ENCODE measurements around the gene KIAA0232.
"Not testable (repeated sequence)": the region's sequence is repeated elsewhere in the genome, so short reads cannot be mapped to it uniquely, and the experiment has no call there.

Gene KIAA0232

GRCh38 chr4:6754481-6755087 lies 27.9 kb upstream of the KIAA0232 start:
- DNase-seq (ENCODE audit: extremely low spot score) = no peak
- CTCF ChIA-PET = no interaction called here
- TF ChIP-seq SUZ12 (IDR thresholded peaks at IDR 0.05) (no peak), BHLHE40 (IDR thresholded peaks at IDR 0.05; ENCODE audit: borderline replicate concordance) (no peak), ELF4 (IDR thresholded peaks at IDR 0.05) (no peak)
- POLR2A ChIA-PET = no interaction called here

- no peak for DNase-seq (ENCODE audit: extremely low spot score)
- CTCF ChIA-PET = no interaction called here
- no peak for TF ChIP-seq NFRKB (IDR thresholded peaks at IDR 0.05)
- no peak for TF ChIP-seq ARNT (IDR thresholded peaks at IDR 0.05)
- TF ChIP-seq L3MBTL2 (conservative IDR thresholded peaks at IDR 0.05) = peak; percentile 24; the same call in 1 of the 2 replicates
- POLR2A ChIA-PET = no interaction called here
These were observed 27.3 kb upstream of the KIAA0232 start for GRCh38 chr4:6755088-6755753.

- CTCF ChIA-PET = interaction anchor here (0.6 kb wide), 1 partner anchor 106 kb away, joined by 3 read pairs; no protein-coding TSS in a partner anchor
- POLR2A ChIA-PET; DNase-seq (ENCODE audit: extremely low spot score): not testable (repeated sequence)
These were observed 26.2 kb upstream of the KIAA0232 start for GRCh38 chr4:6756345-6756744.

- no peak for DNase-seq (ENCODE audit: extremely low spot score)
- POLR2A ChIA-PET = no interaction called here
- CTCF ChIA-PET = no interaction called here
- TF ChIP-seq TARDBP (IDR thresholded peaks at IDR 0.05) (no peak), ARNT (IDR thresholded peaks at IDR 0.05) (no peak), FOXA1 (IDR thresholded peaks at IDR 0.05) (no peak), FOXK2 (IDR thresholded peaks at IDR 0.05) (no peak), CTBP1 (IDR thresholded peaks at IDR 0.05; ENCODE audit: borderline replicate concordance) (no peak), NFRKB (IDR thresholded peaks at IDR 0.05) (no peak), ELF4 (IDR thresholded peaks at IDR 0.05) (no peak), FOXM1 (IDR thresholded peaks at IDR 0.05; ENCODE audit: borderline replicate concordance) (no peak), ZNF384 (IDR thresholded peaks at IDR 0.05) (no peak), PKNOX1 (IDR thresholded peaks at IDR 0.05) (no peak), HDGF (IDR thresholded peaks at IDR 0.05; ENCODE audit: borderline replicate concordance) (no peak), SP1 (IDR thresholded peaks at IDR 0.05) (no peak), LEF1 (IDR thresholded peaks at IDR 0.05; ENCODE audit: borderline replicate concordance) (no peak), SUZ12 (IDR thresholded peaks at IDR 0.05) (no peak), L3MBTL2 (conservative IDR thresholded peaks at IDR 0.05) (no peak), BHLHE40 (IDR thresholded peaks at IDR 0.05; ENCODE audit: borderline replicate concordance) (no peak)
These were observed 23.8 kb upstream of the KIAA0232 start for GRCh38 chr4:6758728-6759127.

GRCh38 chr4:6760865-6761264 lies 21.7 kb upstream of the KIAA0232 start:
- CTCF ChIA-PET = interaction anchor here (0.6 to 1.6 kb wide), 3 partner anchors 41 to 1001 kb away, joined by 3 to 9 read pairs (median 4); no protein-coding TSS in a partner anchor
- POLR2A ChIA-PET = no interaction called here
- TF ChIP-seq PKNOX1 (IDR thresholded peaks at IDR 0.05) (no peak), ZNF384 (IDR thresholded peaks at IDR 0.05) (no peak), NFRKB (IDR thresholded peaks at IDR 0.05) (no peak), ELF4 (IDR thresholded peaks at IDR 0.05) (no peak), SUZ12 (IDR thresholded peaks at IDR 0.05) (no peak)
- no peak for DNase-seq (ENCODE audit: extremely low spot score)

GRCh38 chr4:6761649-6762615 lies 20.6 kb upstream of the KIAA0232 start:
- TF ChIP-seq SP1 (IDR thresholded peaks at IDR 0.05) = no peak
- no peak for TF ChIP-seq ARNT (IDR thresholded peaks at IDR 0.05)
- no peak for TF ChIP-seq PKNOX1 (IDR thresholded peaks at IDR 0.05)
- no peak for TF ChIP-seq FOXM1 (IDR thresholded peaks at IDR 0.05; ENCODE audit: borderline replicate concordance)
- no peak for TF ChIP-seq CTBP1 (IDR thresholded peaks at IDR 0.05; ENCODE audit: borderline replicate concordance)
- no peak for TF ChIP-seq SUZ12 (IDR thresholded peaks at IDR 0.05)
- no peak for TF ChIP-seq BHLHE40 (IDR thresholded peaks at IDR 0.05; ENCODE audit: borderline replicate concordance)
- no peak for TF ChIP-seq NFRKB (IDR thresholded peaks at IDR 0.05)
- no peak for TF ChIP-seq L3MBTL2 (conservative IDR thresholded peaks at IDR 0.05)
- TF ChIP-seq FOXK2 (IDR thresholded peaks at IDR 0.05) = no peak
- no peak for TF ChIP-seq ELF4 (IDR thresholded peaks at IDR 0.05)
- no peak for TF ChIP-seq FOXA1 (IDR thresholded peaks at IDR 0.05)
- no peak for TF ChIP-seq LEF1 (IDR thresholded peaks at IDR 0.05; ENCODE audit: borderline replicate concordance)
- no peak for TF ChIP-seq ZNF384 (IDR thresholded peaks at IDR 0.05)
- TF ChIP-seq HDGF (IDR thresholded peaks at IDR 0.05; ENCODE audit: borderline replicate concordance) = no peak
- CTCF ChIA-PET = no interaction called here
- DNase-seq (ENCODE audit: extremely low spot score) = no peak
- POLR2A ChIA-PET = no interaction called here

All from HEK293T (cell line).